Measurements from ENCODE around the gene TMEM254. TPM values are rescaled to one million over a fixed set of nuclear protein-coding genes. Genes with fewer than 3 reads are reported as not detected.
"Not testable (repeated sequence)": the region's sequence is repeated elsewhere in the genome, so short reads cannot be mapped to it uniquely, and the experiment has no call there.

The TMEM254 gene
- total and polyA plus RNA-seq, 2 experiments from 2014 or later: 21.1 to 21.5 TPM

GRCh38 chr10:80064120-80064886, 14.2 kb upstream of the TMEM254 start:
- Histone ChIP-seq H3K9me2 (ENCODE audit: insufficient read depth) (no peaks in the 10 kb centered on the region), H3K4me1 (ENCODE audit: insufficient read depth) (no peaks in the 10 kb centered on the region), H3K79me2 (replicated peaks; ENCODE audit: insufficient read depth) (no peaks in the 10 kb centered on the region), H3K36me3 (ENCODE audit: insufficient read depth) (peaks cover 17% of the 10 kb centered on the region; the same call in 1 of the 2 replicates), H3K27me3 (ENCODE audit: insufficient read depth) (no peaks in the 10 kb centered on the region), H3K27ac (ENCODE audit: low read depth) (no peak overlapping the region), H3K4me2 (no peak overlapping the region), H2AFZ (no peak overlapping the region), H3F3A (replicated peaks; ENCODE audit: low read depth) (no peaks in the 10 kb centered on the region), H4K20me1 (replicated peaks; ENCODE audit: insufficient read depth) (no peaks in the 10 kb centered on the region), H3K4me3 (no peak overlapping the region)
- DNase-seq (ENCODE audit: low spot score): no peak
- H3K27ac Mint-ChIP-seq: no peak overlapping the region
- H3K27me3 Mint-ChIP-seq (ENCODE audit: insufficient read depth, low read depth, poor library complexity): no peaks in the 10 kb centered on the region
- no peak overlapping the region for H3K4me3 Mint-ChIP-seq
- peaks cover 17% of the 10 kb centered on the region; the same call in 2 of the 3 replicates for H3K36me3 Mint-ChIP-seq (ENCODE audit: low read depth)
- H3K9me3 Mint-ChIP-seq: peaks cover 24% of the 10 kb centered on the region
- no peak for ATAC-seq
- no peaks in the 10 kb centered on the region for H3K4me1 Mint-ChIP-seq
- TF ChIP-seq JUNB (IDR thresholded peaks at IDR 0.05; ENCODE audit: unreplicated experiment): no peak
- no peak for TF ChIP-seq ZNF462 (CRISPR knock-in tag; IDR thresholded peaks at IDR 0.05)
- no peak for TF ChIP-seq ZNF114 (CRISPR knock-in tag; IDR thresholded peaks at IDR 0.05)

GRCh38 chr10:80066809-80067208, 11.7 kb upstream of the TMEM254 start:
- Mint-ChIP-seq H3K36me3 (ENCODE audit: low read depth) (peaks cover 23% of the 10 kb centered on the region; the same call in 2 of the 3 replicates), H3K27me3 (ENCODE audit: insufficient read depth, low read depth, poor library complexity) (no peaks in the 10 kb centered on the region), H3K4me3 (no peak overlapping the region), H3K4me1 (peaks cover 4% of the 10 kb centered on the region; the same call in 2 of the 3 replicates), H3K9me3 (peaks cover 30% of the 10 kb centered on the region), H3K27ac (no peak overlapping the region)
- H3F3A ChIP-seq (replicated peaks; ENCODE audit: low read depth): no peaks in the 10 kb centered on the region
- no peak for ATAC-seq
- H4K20me1 ChIP-seq (replicated peaks; ENCODE audit: insufficient read depth): no peaks in the 10 kb centered on the region
- H3K4me2 ChIP-seq: no peak overlapping the region
- no peak overlapping the region for H2AFZ ChIP-seq
- no peaks in the 10 kb centered on the region for H3K27me3 ChIP-seq (ENCODE audit: insufficient read depth)
- H3K36me3 ChIP-seq (ENCODE audit: insufficient read depth): peaks cover 20% of the 10 kb centered on the region; the same call in 1 of the 2 replicates
- H3K9me2 ChIP-seq (ENCODE audit: insufficient read depth): no peaks in the 10 kb centered on the region
- DNase-seq (ENCODE audit: low spot score): no peak
- H3K4me3 ChIP-seq: no peak overlapping the region
- no peak for TF ChIP-seq ZNF331 (CRISPR knock-in tag; IDR thresholded peaks at IDR 0.05; ENCODE audit: low read depth)
- TF ChIP-seq ZNF114 (CRISPR knock-in tag; IDR thresholded peaks at IDR 0.05): no peak
- no peak for TF ChIP-seq POLR2AphosphoS5 (IDR thresholded peaks at IDR 0.05; ENCODE audit: low read depth)
- no peak for TF ChIP-seq NANOG (IDR thresholded peaks at IDR 0.05; ENCODE audit: borderline replicate concordance)
- no peak for TF ChIP-seq ETS1 (IDR thresholded peaks at IDR 0.05)
- TF ChIP-seq JUNB (IDR thresholded peaks at IDR 0.05; ENCODE audit: unreplicated experiment): no peak
- TF ChIP-seq STAT1 (IDR thresholded peaks at IDR 0.05; ENCODE audit: unreplicated experiment): no peak
- H3K27ac ChIP-seq (ENCODE audit: low read depth): no peak overlapping the region
- no peaks in the 10 kb centered on the region for H3K79me2 ChIP-seq (replicated peaks; ENCODE audit: insufficient read depth)
- peaks cover 21% of the 10 kb centered on the region for H3K4me1 ChIP-seq (ENCODE audit: insufficient read depth)

GRCh38 chr10:80067821-80068220, 10.6 kb upstream of the TMEM254 start:
- H4K20me1 ChIP-seq (replicated peaks; ENCODE audit: insufficient read depth); H3K79me2 ChIP-seq (replicated peaks; ENCODE audit: insufficient read depth); H3K27me3 ChIP-seq (ENCODE audit: insufficient read depth); H3K27ac Mint-ChIP-seq; H3K4me3 Mint-ChIP-seq; H2AFZ ChIP-seq; H3K27me3 Mint-ChIP-seq (ENCODE audit: insufficient read depth, low read depth, poor library complexity); H3K4me3 ChIP-seq; H3K9me2 ChIP-seq (ENCODE audit: insufficient read depth); H3F3A ChIP-seq (replicated peaks; ENCODE audit: low read depth); H3K4me2 ChIP-seq; DNase-seq (ENCODE audit: low spot score); H3K27ac ChIP-seq (ENCODE audit: low read depth); H3K4me1 Mint-ChIP-seq; ATAC-seq: not testable (repeated sequence)
- Histone ChIP-seq H3K4me1 (ENCODE audit: insufficient read depth) (peaks cover 22% of the 10 kb centered on the region), H3K36me3 (ENCODE audit: insufficient read depth) (peaks cover 20% of the 10 kb centered on the region; the same call in 1 of the 2 replicates)
- Mint-ChIP-seq H3K36me3 (ENCODE audit: low read depth) (peaks cover 26% of the 10 kb centered on the region; the same call in 2 of the 3 replicates), H3K9me3 (peaks cover 30% of the 10 kb centered on the region)
